ENCODE data around the gene SPDYE16.
"Not testable (repeated sequence)": the region's sequence is repeated elsewhere in the genome, so short reads cannot be mapped to it uniquely, and the experiment has no call there.

Gene SPDYE16

GRCh38 chr7:76503244-76503643, 39.9 kb downstream of the SPDYE16 start:
- not testable (repeated sequence) for DNase-seq; H3K27ac ChIP-seq (ENCODE audit: insufficient read depth, low read length, poor library complexity, severe bottlenecking); H3K9me3 ChIP-seq (ENCODE audit: control insufficient read depth, low read length); H3K4me1 ChIP-seq (ENCODE audit: control insufficient read depth, insufficient read depth, low read length, poor library complexity, severe bottlenecking); H3K4me3 ChIP-seq (ENCODE audit: insufficient read depth, low read depth, low read length, poor library complexity, severe bottlenecking); H3K27me3 ChIP-seq (replicated peaks; ENCODE audit: control insufficient read depth, insufficient read depth, low read length, poor library complexity, severe bottlenecking); H3K36me3 ChIP-seq (ENCODE audit: control insufficient read depth, insufficient read depth, low read length)

GRCh38 chr7:76502836-76503235, 40.3 kb downstream of the SPDYE16 start:
- H3K27me3 ChIP-seq (replicated peaks; ENCODE audit: control insufficient read depth, insufficient read depth, low read length, poor library complexity, severe bottlenecking); H3K4me3 ChIP-seq (ENCODE audit: insufficient read depth, low read depth, low read length, poor library complexity, severe bottlenecking); DNase-seq; H3K4me1 ChIP-seq (ENCODE audit: control insufficient read depth, insufficient read depth, low read length, poor library complexity, severe bottlenecking); H3K36me3 ChIP-seq (ENCODE audit: control insufficient read depth, insufficient read depth, low read length); H3K27ac ChIP-seq (ENCODE audit: insufficient read depth, low read length, poor library complexity, severe bottlenecking); H3K9me3 ChIP-seq (ENCODE audit: control insufficient read depth, low read length): not testable (repeated sequence)

GRCh38 chr7:76502224-76502623, 40.9 kb downstream of the SPDYE16 start:
- not testable (repeated sequence) for H3K9me3 ChIP-seq (ENCODE audit: control insufficient read depth, low read length); H3K27ac ChIP-seq (ENCODE audit: insufficient read depth, low read length, poor library complexity, severe bottlenecking); DNase-seq; H3K36me3 ChIP-seq (ENCODE audit: control insufficient read depth, insufficient read depth, low read length); H3K4me3 ChIP-seq (ENCODE audit: insufficient read depth, low read depth, low read length, poor library complexity, severe bottlenecking); H3K4me1 ChIP-seq (ENCODE audit: control insufficient read depth, insufficient read depth, low read length, poor library complexity, severe bottlenecking); H3K27me3 ChIP-seq (replicated peaks; ENCODE audit: control insufficient read depth, insufficient read depth, low read length, poor library complexity, severe bottlenecking)

DNA sequence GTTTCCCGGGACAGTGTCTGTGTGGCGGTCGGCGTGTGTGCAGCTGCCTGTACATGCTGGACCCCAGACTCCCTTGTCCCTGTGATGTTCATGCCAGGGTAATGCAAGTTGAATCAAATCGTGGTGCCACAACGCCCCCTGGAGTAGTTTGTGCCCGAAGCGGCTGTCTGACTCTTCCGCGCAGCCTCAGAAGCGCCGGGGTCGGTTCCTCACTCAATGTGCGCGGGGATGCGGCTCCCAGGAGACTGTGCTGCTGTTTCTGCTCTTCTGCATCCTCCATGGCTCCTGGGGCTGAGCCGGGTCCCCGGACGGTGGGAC, 43.2 kb downstream of the SPDYE16 start:
- not testable (repeated sequence) for H3K9me3 ChIP-seq (ENCODE audit: control insufficient read depth, low read length); H3K36me3 ChIP-seq (ENCODE audit: control insufficient read depth, insufficient read depth, low read length); H3K4me1 ChIP-seq (ENCODE audit: control insufficient read depth, insufficient read depth, low read length, poor library complexity, severe bottlenecking); H3K4me3 ChIP-seq (ENCODE audit: insufficient read depth, low read depth, low read length, poor library complexity, severe bottlenecking); H3K27me3 ChIP-seq (replicated peaks; ENCODE audit: control insufficient read depth, insufficient read depth, low read length, poor library complexity, severe bottlenecking); H3K27ac ChIP-seq (ENCODE audit: insufficient read depth, low read length, poor library complexity, severe bottlenecking); DNase-seq

GRCh38 chr7:76499201-76499923, 43.7 kb downstream of the SPDYE16 start:
- H3K27ac ChIP-seq (ENCODE audit: insufficient read depth, low read length, poor library complexity, severe bottlenecking); H3K9me3 ChIP-seq (ENCODE audit: control insufficient read depth, low read length); H3K4me3 ChIP-seq (ENCODE audit: insufficient read depth, low read depth, low read length, poor library complexity, severe bottlenecking); H3K4me1 ChIP-seq (ENCODE audit: control insufficient read depth, insufficient read depth, low read length, poor library complexity, severe bottlenecking); DNase-seq; H3K27me3 ChIP-seq (replicated peaks; ENCODE audit: control insufficient read depth, insufficient read depth, low read length, poor library complexity, severe bottlenecking); H3K36me3 ChIP-seq (ENCODE audit: control insufficient read depth, insufficient read depth, low read length): not testable (repeated sequence)

GRCh38 chr7:76498583-76499200, 44.4 kb downstream of the SPDYE16 start:
- H3K36me3 ChIP-seq (ENCODE audit: control insufficient read depth, insufficient read depth, low read length); H3K4me1 ChIP-seq (ENCODE audit: control insufficient read depth, insufficient read depth, low read length, poor library complexity, severe bottlenecking); H3K27me3 ChIP-seq (replicated peaks; ENCODE audit: control insufficient read depth, insufficient read depth, low read length, poor library complexity, severe bottlenecking); H3K9me3 ChIP-seq (ENCODE audit: control insufficient read depth, low read length); DNase-seq; H3K4me3 ChIP-seq (ENCODE audit: insufficient read depth, low read depth, low read length, poor library complexity, severe bottlenecking); H3K27ac ChIP-seq (ENCODE audit: insufficient read depth, low read length, poor library complexity, severe bottlenecking): not testable (repeated sequence)

DNA sequence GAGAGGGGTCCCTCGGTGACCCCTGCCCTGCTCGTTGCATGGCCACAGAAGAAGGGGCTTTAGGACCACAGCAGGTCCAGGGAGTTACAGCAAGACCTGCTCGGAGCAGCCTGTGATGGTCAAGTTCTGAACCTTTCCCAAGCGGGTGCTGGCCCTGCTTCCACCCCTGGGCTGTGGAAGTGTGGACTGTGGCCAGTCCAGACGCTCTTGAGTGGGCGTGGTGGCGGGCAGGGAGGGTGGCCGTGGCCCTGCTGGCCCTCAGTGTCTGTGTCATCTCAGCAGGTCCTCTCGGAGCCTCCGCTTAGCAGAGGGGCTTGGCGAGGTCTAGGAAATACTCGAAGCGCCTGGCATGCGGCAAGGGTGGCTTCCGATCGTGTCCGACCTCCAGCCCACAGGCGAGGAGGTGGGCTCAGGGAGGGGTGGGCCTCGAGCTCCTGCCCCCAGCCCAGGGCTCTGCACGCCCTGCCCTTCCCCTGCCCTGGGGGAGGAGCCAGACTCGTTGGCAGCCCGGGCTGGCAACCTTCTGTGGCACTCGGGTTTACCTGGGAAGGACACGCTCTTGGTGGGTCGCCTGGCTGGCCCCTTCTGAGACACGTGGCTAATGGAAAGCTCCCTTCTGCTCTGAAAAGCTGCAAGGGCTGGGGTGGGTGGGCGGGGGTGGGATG, 45.0 kb downstream of the SPDYE16 start:
- not testable (repeated sequence) for H3K9me3 ChIP-seq (ENCODE audit: control insufficient read depth, low read length); H3K27me3 ChIP-seq (replicated peaks; ENCODE audit: control insufficient read depth, insufficient read depth, low read length, poor library complexity, severe bottlenecking); H3K4me3 ChIP-seq (ENCODE audit: insufficient read depth, low read depth, low read length, poor library complexity, severe bottlenecking); DNase-seq; H3K36me3 ChIP-seq (ENCODE audit: control insufficient read depth, insufficient read depth, low read length); H3K4me1 ChIP-seq (ENCODE audit: control insufficient read depth, insufficient read depth, low read length, poor library complexity, severe bottlenecking); H3K27ac ChIP-seq (ENCODE audit: insufficient read depth, low read length, poor library complexity, severe bottlenecking)

DNA sequence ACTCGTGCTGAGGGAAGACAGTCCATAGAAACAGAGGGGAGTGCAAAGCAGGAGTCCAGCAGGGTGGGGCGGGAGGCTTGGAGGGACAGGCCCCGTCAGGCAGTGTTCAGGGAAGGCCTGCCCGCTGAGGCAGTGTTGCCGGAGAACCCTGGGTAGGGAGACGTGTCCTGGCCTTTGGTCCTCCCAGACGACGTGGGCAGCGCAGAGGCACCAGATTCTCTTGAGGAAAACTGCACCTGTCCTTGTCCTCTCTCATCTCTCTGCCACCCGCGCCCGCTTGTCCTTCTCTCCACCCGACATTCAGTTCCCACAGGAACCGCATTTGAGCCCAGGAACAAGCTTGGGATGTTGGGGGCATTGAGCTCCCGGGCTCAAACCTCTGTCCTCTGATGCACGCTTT, 47.4 kb downstream of the SPDYE16 start:
- DNase-seq, result not testable (repeated sequence)

GRCh38 chr7:76492139-76492538, 51.0 kb downstream of the SPDYE16 start:
- H3K9me3 ChIP-seq (ENCODE audit: control insufficient read depth, low read length); H3K27ac ChIP-seq (ENCODE audit: insufficient read depth, low read length, poor library complexity, severe bottlenecking); H3K27me3 ChIP-seq (replicated peaks; ENCODE audit: control insufficient read depth, insufficient read depth, low read length, poor library complexity, severe bottlenecking); H3K4me1 ChIP-seq (ENCODE audit: control insufficient read depth, insufficient read depth, low read length, poor library complexity, severe bottlenecking); H3K36me3 ChIP-seq (ENCODE audit: control insufficient read depth, insufficient read depth, low read length); DNase-seq; H3K4me3 ChIP-seq (ENCODE audit: insufficient read depth, low read depth, low read length, poor library complexity, severe bottlenecking): not testable (repeated sequence)

More for the DNA sequence above, 47.4 kb downstream of the SPDYE16 start:
- H3K4me3 ChIP-seq (ENCODE audit: insufficient read depth, low read depth, low read length, poor library complexity, severe bottlenecking); H3K27ac ChIP-seq (ENCODE audit: insufficient read depth, low read length, poor library complexity, severe bottlenecking); H3K9me3 ChIP-seq (ENCODE audit: control insufficient read depth, low read length); H3K27me3 ChIP-seq (replicated peaks; ENCODE audit: control insufficient read depth, insufficient read depth, low read length, poor library complexity, severe bottlenecking); H3K4me1 ChIP-seq (ENCODE audit: control insufficient read depth, insufficient read depth, low read length, poor library complexity, severe bottlenecking); H3K36me3 ChIP-seq (ENCODE audit: control insufficient read depth, insufficient read depth, low read length): not testable (repeated sequence)

DNA sequence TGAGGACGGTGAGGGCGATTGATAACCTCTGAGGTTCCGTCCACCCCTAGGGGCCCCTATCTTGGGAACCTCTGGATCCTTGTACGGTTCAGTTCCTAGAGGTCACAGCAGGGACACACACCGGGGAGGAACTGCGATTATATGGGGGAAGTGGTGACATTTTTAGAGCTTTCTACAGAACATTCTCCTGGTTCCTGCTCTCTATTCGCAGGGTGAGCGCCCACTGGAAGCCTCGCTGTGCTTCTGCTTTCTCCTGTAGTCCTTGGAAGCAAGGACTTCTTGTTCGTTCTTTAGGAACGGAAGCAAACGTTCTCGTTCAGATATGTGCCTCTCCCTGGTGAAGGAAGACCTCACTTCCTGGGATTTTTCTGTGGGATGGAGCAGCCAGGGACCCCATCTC, 55.1 kb downstream of the SPDYE16 start:
- H3K27me3 ChIP-seq (replicated peaks; ENCODE audit: control insufficient read depth, insufficient read depth, low read length, poor library complexity, severe bottlenecking); DNase-seq; H3K36me3 ChIP-seq (ENCODE audit: control insufficient read depth, insufficient read depth, low read length); H3K4me3 ChIP-seq (ENCODE audit: insufficient read depth, low read depth, low read length, poor library complexity, severe bottlenecking); H3K9me3 ChIP-seq (ENCODE audit: control insufficient read depth, low read length); H3K4me1 ChIP-seq (ENCODE audit: control insufficient read depth, insufficient read depth, low read length, poor library complexity, severe bottlenecking); H3K27ac ChIP-seq (ENCODE audit: insufficient read depth, low read length, poor library complexity, severe bottlenecking): not testable (repeated sequence)
